Endothelial cell of umbilical vein (primary cell): ENCODE measurements around the gene ASMT. TPM values are rescaled to one million over a fixed set of nuclear protein-coding genes. Genes with fewer than 3 reads are reported as not detected.

Experiments
- BruUV-seq: library from RNA; stranded (reverse); fragments of 400-500 nt; replicated peaks from 2 replicates; lab custom pipeline; 2021; lab: Mats Ljungman, UMichigan
- CTCF ChIA-PET: fragments of 300-600, 350-600 bp; sonication (Branson Sonifier 250); formaldehyde crosslinking; loops from one replicate; lab custom pipeline; 2021; ENCODE audit warnings: antibody characterized with exemption, inconsistent platforms; lab: Charles Lee
- POLR2A ChIA-PET: fragments of 300-600, 350-600 bp; sonication (Branson Sonifier 250); formaldehyde crosslinking; loops from one replicate; lab custom pipeline; 2021; ENCODE audit warnings: antibody characterized with exemption, inconsistent platforms; lab: Charles Lee
- DNase-seq: peaks from one replicate; pipeline ENCODE4 v3.0.0-alpha.2; 2011; ENCODE audit warnings: low read depth, low spot score
- FAIRE-seq: peaks from 2 replicates; lab custom pipeline; 2011; peaks lifted over from hg19 to GRCh38; lab: Jason Lieb, UNC
- H2AFZ ChIP-seq: 2 replicates; pipeline ENCODE4 v1.6.0; 2012; ENCODE audit warnings: low read depth, low read length, control low read depth, inconsistent platforms
- H3K27ac ChIP-seq: 2 replicates; pipeline ENCODE4 v1.5.1; 2011; ENCODE audit warnings: low read depth, mild to moderate bottlenecking, control low read depth, low read length, moderate library complexity; ENCODE audit not compliant: insufficient read depth
- H3K27me3 ChIP-seq, 2 experiments: 2 replicates each; pipeline versions ENCODE4 v1.6.0 to v1.6.1; 2011; ENCODE audit warnings: low read length in 2 of 2, mixed read lengths in 1 of 2; ENCODE audit not compliant: control insufficient read depth in 2 of 2, insufficient read depth in 2 of 2
- H3K36me3 ChIP-seq, 2 experiments: 2 replicates in 1 of 2; 3 replicates in 1 of 2; pipeline ENCODE4 v1.5.1; 2011; ENCODE audit warnings: low read length in 2 of 2, mild to moderate bottlenecking in 1 of 2, moderate library complexity in 1 of 2; ENCODE audit not compliant: control insufficient read depth in 2 of 2, insufficient read depth in 2 of 2; ENCODE audit errors: extremely low read depth in 1 of 2
- H3K4me1 ChIP-seq: 3 replicates; pipeline ENCODE4 v1.5.1; 2011; ENCODE audit warnings: mild to moderate bottlenecking, low read length; ENCODE audit not compliant: control insufficient read depth, insufficient read depth; ENCODE audit errors: extremely low read depth
- H3K4me2 ChIP-seq: 2 replicates; pipeline ENCODE4 v1.6.1; 2011; ENCODE audit warnings: low read length, control low read depth, mixed read lengths; ENCODE audit not compliant: insufficient read depth
- H3K4me3 ChIP-seq, 3 experiments: fragments of 200-600 bp in 1 of 3; sonication (generic), shearing (Covaris generic) in 1 of 3; replicated peaks in 1 of 3; 2 replicates each; pipeline ENCODE4 v1.5.1; 2011 to 2016; ENCODE audit warnings: control low read depth in 3 of 3, low read length in 3 of 3, mild to moderate bottlenecking in 2 of 3, inconsistent platforms in 1 of 3, low read depth in 1 of 3, moderate library complexity in 1 of 3; ENCODE audit not compliant: insufficient read depth in 1 of 3
- H3K79me2 ChIP-seq: 2 replicates; pipeline ENCODE4 v1.6.0; 2012; ENCODE audit warnings: low read length, inconsistent platforms; ENCODE audit not compliant: control insufficient read depth, insufficient read depth
- H3K9ac ChIP-seq: replicated peaks from 2 replicates; pipeline ENCODE3; 2011; ENCODE audit warnings: low read length, control low read depth; ENCODE audit not compliant: insufficient read depth; ENCODE audit errors: extremely low read depth
- H3K9me1 ChIP-seq: replicated peaks from 3 replicates; pipeline ENCODE4 v1.6.0; 2011; ENCODE audit warnings: mild to moderate bottlenecking, low read length; ENCODE audit not compliant: control insufficient read depth, insufficient read depth; ENCODE audit errors: extremely low read depth
- H3K9me3 ChIP-seq: replicated peaks from 2 replicates; pipeline ENCODE4 v1.5.1; 2012; ENCODE audit warnings: low read length, inconsistent platforms; ENCODE audit not compliant: control insufficient read depth, insufficient read depth
- H4K20me1 ChIP-seq: replicated peaks from 2 replicates; pipeline ENCODE3; 2011; ENCODE audit warnings: mild to moderate bottlenecking, low read length; ENCODE audit not compliant: control insufficient read depth, insufficient read depth; ENCODE audit errors: extremely low read depth
- EZH2 ChIP-seq: IDR thresholded peaks from 2 replicates; pipeline ENCODE4 v1.6.1; 2012; ENCODE audit warnings: borderline replicate concordance, low read depth, mild to moderate bottlenecking, moderate library complexity, low read length, inconsistent platforms; ENCODE audit not compliant: severe bottlenecking
- JUN ChIP-seq: IDR thresholded peaks from 2 replicates; pipeline ENCODE4 v1.6.1; 2011; ENCODE audit warnings: borderline replicate concordance, low read depth; ENCODE audit not compliant: insufficient read length, insufficient read depth
- MYC ChIP-seq: IDR thresholded peaks from one replicate; pipeline ENCODE4 v1.6.1; 2011; ENCODE audit warnings: mild to moderate bottlenecking, low read depth, low read length
- dilution Hi-C: fragments of 300-500 bp; cut with MboI; formaldehyde crosslinking; loops from one replicate; pipeline ENCODE4 v1.15.0; 2019; ENCODE audit warnings: low sequenced_read_pairs; ENCODE audit not compliant: extremely low pct_ligation_motif_present
- intact Hi-C: fragments of 100-400 bp; cut with micrococcal nuclease; formaldehyde crosslinking; loops from one replicate; pipeline ENCODE4 v1.10.0; 2022
- polyA plus RNA-seq, 4 experiments: library from polyadenylated mRNA; depleted of rRNA in 3 of 4; stranded (reverse) in 3 of 4; unstranded in 1 of 4; fragments of >200 nt; gene quantifications; 2 replicates each; pipeline versions ENCODE4 v1.2.1 to v1.2.3, GENCODE V29; 2011 to 2012; ENCODE audit warnings: missing spikeins in 1 of 4
- total RNA-seq: library from RNA; stranded (reverse); gene quantifications from 2 replicates; pipeline ENCODE4 v1.2.3, GENCODE V29; 2021
- TF ChIP-seq, protein P1 (sequence below), 2 donors: IDR thresholded peaks; 1 replicate in 1 of 2; 2 replicates in 1 of 2; pipeline ENCODE4 v1.5.1; 2011; ENCODE audit warnings: low read length in 2 of 2, mild to moderate bottlenecking in 2 of 2, moderate library complexity in 2 of 2, control low read depth in 1 of 2, inconsistent platforms in 1 of 2, low read depth in 1 of 2; ENCODE audit not compliant: insufficient read depth in 1 of 2; ENCODE audit errors: extremely low read depth in 1 of 2

ASMT gene
- total and polyA plus RNA-seq, 2 donors (not counting 3 experiments of a cell fraction or from before 2014, with no cell fraction given), result not detected

DNA sequence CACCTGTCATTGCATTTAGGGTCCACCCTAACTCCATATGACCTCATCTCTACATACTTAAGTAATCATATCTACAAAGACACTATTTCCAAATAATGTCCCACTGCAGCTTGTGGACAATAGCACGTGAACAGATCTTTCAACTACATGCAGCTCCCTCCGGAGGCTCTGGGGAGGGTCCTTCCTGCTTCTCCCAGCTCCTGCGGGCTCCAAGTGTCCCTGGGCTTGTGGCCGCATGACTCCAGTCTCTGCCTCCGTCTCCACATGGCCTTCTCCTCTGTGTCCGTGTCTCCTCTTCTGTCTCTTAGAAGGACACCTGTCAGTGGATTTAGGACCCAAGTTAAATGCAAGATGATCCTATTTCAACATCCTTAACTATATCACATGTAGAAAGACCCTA lies 52.7 kb downstream of the ASMT start:
- no peaks in the 10 kb centered on the region for H3K79me2 ChIP-seq
- FAIRE-seq, result no peak

GRCh38 chrX:1673337-1673736 lies 58.5 kb downstream of the ASMT start:
- intact Hi-C loops, result loop anchor here (1.0 kb wide), 2 partner anchors 920 to 954 kb away; no protein-coding TSS in a partner anchor
- Histone ChIP-seq H3K4me3 (no peak overlapping the region), H3K4me2 (no peak overlapping the region), H3K9ac (no peak overlapping the region), H3K79me2 (no peaks in the 10 kb centered on the region), H3K9me3 (no peaks in the 10 kb centered on the region), H3K4me1 (no peaks in the 10 kb centered on the region), H4K20me1 (no peaks in the 10 kb centered on the region), H2AFZ (no peak overlapping the region), H3K36me3 (no peaks in the 10 kb centered on the region), H3K9me1 (no peaks in the 10 kb centered on the region), H3K27me3 (no peaks in the 10 kb centered on the region), H3K27ac (no peak overlapping the region)
- no peak for FAIRE-seq
- no peak for TF ChIP-seq EZH2
- TF ChIP-seq, protein P1, sequence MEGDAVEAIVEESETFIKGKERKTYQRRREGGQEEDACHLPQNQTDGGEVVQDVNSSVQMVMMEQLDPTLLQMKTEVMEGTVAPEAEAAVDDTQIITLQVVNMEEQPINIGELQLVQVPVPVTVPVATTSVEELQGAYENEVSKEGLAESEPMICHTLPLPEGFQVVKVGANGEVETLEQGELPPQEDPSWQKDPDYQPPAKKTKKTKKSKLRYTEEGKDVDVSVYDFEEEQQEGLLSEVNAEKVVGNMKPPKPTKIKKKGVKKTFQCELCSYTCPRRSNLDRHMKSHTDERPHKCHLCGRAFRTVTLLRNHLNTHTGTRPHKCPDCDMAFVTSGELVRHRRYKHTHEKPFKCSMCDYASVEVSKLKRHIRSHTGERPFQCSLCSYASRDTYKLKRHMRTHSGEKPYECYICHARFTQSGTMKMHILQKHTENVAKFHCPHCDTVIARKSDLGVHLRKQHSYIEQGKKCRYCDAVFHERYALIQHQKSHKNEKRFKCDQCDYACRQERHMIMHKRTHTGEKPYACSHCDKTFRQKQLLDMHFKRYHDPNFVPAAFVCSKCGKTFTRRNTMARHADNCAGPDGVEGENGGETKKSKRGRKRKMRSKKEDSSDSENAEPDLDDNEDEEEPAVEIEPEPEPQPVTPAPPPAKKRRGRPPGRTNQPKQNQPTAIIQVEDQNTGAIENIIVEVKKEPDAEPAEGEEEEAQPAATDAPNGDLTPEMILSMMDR (IDR thresholded peaks at IDR 0.05; ENCODE audit: extremely low read depth in 1 of 2, insufficient read depth in 1 of 2, low read depth in 1 of 2, low read length in 2 of 2), result peak; percentile 60
- dilution Hi-C loops, result loop anchor here (25.0 kb wide), 1 partner anchor 914 kb away; no protein-coding TSS in a partner anchor
- BruUV-seq, result no TSS peak
- CTCF ChIA-PET, result no interaction called here
- POLR2A ChIA-PET, result no interaction called here
- peak; percentile 30 for DNase-seq

More for the DNA sequence above, 52.7 kb downstream of the ASMT start:
- no peaks in the 10 kb centered on the region for H3K27me3 ChIP-seq
- dilution Hi-C loops, result loop anchor here (25.0 kb wide), 1 partner anchor 920 kb away; no protein-coding TSS in a partner anchor
- no peaks in the 10 kb centered on the region for H4K20me1 ChIP-seq
- no peak overlapping the region for H3K4me2 ChIP-seq
- TF ChIP-seq, protein P1 (IDR thresholded peaks at IDR 0.05; ENCODE audit: extremely low read depth in 1 of 2, insufficient read depth in 1 of 2, low read depth in 1 of 2, low read length in 2 of 2), result no peak
- TF ChIP-seq JUN (no peak), MYC (no peak)
- no peaks in the 10 kb centered on the region for H3K4me1 ChIP-seq
- ChIA-PET CTCF (no interaction called here), POLR2A (no interaction called here)
- BruUV-seq, result no TSS peak
- no peak overlapping the region for H3K4me3 ChIP-seq
- H3K9me1 ChIP-seq, result no peaks in the 10 kb centered on the region
- no peak overlapping the region for H3K9ac ChIP-seq
- no peaks in the 10 kb centered on the region for H3K36me3 ChIP-seq
- intact Hi-C loops, result no loop called here
- H3K27ac ChIP-seq, result no peak overlapping the region
- DNase-seq, result no peak
- no peak overlapping the region for H2AFZ ChIP-seq
- no peaks in the 10 kb centered on the region for H3K9me3 ChIP-seq
